ENCODE data around the gene INSIG2.

Gene INSIG2

GRCh38 chr2:118053681-118054080 is 34.6 kb upstream of the INSIG2 start:
- Histone ChIP-seq H3K4me2 (ENCODE audit: low read length) (no peak overlapping the region), H3K27ac (no peak overlapping the region), H3K4me1 (no peaks in the 10 kb centered on the region), H3K79me2 (no peaks in the 10 kb centered on the region), H3K4me3 (ENCODE audit: low read depth, low read length) (no peak overlapping the region), H3K9ac (no peak overlapping the region), H3K9me3 (ENCODE audit: control insufficient read depth, low read length) (no peaks in the 10 kb centered on the region), H3K36me3 (ENCODE audit: control insufficient read depth, insufficient read depth, low read length) (no peaks in the 10 kb centered on the region), H3K27me3 (ENCODE audit: control insufficient read depth, insufficient read depth, low read length) (no peaks in the 10 kb centered on the region), H2AFZ (no peak overlapping the region)
- TF ChIP-seq CTCF (IDR thresholded peaks at IDR 0.05) = no peak

- Histone ChIP-seq H3K79me2 (no peaks in the 10 kb centered on the region), H3K36me3 (ENCODE audit: control insufficient read depth, insufficient read depth, low read length) (no peaks in the 10 kb centered on the region), H2AFZ (no peak overlapping the region), H3K4me1 (no peaks in the 10 kb centered on the region), H3K27ac (no peak overlapping the region), H3K4me3 (ENCODE audit: low read depth, low read length) (no peak overlapping the region), H3K27me3 (ENCODE audit: control insufficient read depth, insufficient read depth, low read length) (no peaks in the 10 kb centered on the region), H3K9me3 (ENCODE audit: control insufficient read depth, low read length) (no peaks in the 10 kb centered on the region), H3K9ac (no peak overlapping the region), H3K4me2 (ENCODE audit: low read length) (no peak overlapping the region)
- TF ChIP-seq CTCF (IDR thresholded peaks at IDR 0.05) = no peak
These were observed 33.9 kb upstream of the INSIG2 start for GRCh38 chr2:118054213-118055008.

DNA sequence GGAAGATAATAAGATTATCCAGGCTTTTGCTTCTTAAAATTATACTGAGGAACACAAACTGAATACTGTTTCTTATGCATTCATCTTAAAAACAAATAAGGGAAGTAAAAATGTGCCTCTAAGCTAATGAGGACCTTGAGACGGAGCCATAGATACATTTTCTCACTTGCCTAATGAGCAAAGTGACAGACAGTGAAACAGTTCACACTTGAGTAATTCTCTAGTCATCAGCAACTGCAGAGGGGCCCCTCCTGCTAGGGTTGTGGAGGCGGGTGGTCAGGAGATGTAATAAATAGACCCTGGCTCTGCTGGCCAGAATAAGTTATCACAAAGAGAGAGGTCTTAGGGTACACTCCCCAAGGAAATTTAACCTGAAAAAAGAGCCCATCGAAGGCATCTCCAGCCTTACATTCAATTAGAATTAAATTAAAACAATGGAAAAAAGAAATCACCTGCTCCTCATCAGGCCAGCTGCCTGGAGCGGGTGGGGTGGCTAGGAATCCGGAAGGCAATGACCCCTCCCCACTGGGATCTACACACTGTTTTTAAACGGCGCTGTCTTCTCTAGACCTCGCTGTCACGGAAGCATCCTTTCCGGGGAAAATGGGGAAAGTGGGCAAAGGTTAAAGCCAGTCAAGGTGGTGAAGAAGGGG is 32.6 kb upstream of the INSIG2 start:
- no peak for TF ChIP-seq CTCF (IDR thresholded peaks at IDR 0.05)
- Histone ChIP-seq H3K9ac (no peak overlapping the region), H3K79me2 (no peaks in the 10 kb centered on the region), H3K27me3 (ENCODE audit: control insufficient read depth, insufficient read depth, low read length) (no peaks in the 10 kb centered on the region), H3K4me1 (no peaks in the 10 kb centered on the region), H3K4me2 (ENCODE audit: low read length) (no peak overlapping the region), H3K27ac (no peak overlapping the region), H2AFZ (no peak overlapping the region), H3K4me3 (ENCODE audit: low read depth, low read length) (no peak overlapping the region), H3K36me3 (ENCODE audit: control insufficient read depth, insufficient read depth, low read length) (no peaks in the 10 kb centered on the region), H3K9me3 (ENCODE audit: control insufficient read depth, low read length) (no peaks in the 10 kb centered on the region)

- Histone ChIP-seq H3K27me3 (ENCODE audit: control insufficient read depth, insufficient read depth, low read length) (no peaks in the 10 kb centered on the region), H3K4me3 (ENCODE audit: low read depth, low read length) (no peak overlapping the region), H3K4me1 (no peaks in the 10 kb centered on the region), H3K36me3 (ENCODE audit: control insufficient read depth, insufficient read depth, low read length) (no peaks in the 10 kb centered on the region), H3K27ac (no peak overlapping the region), H3K9ac (no peak overlapping the region), H3K9me3 (ENCODE audit: control insufficient read depth, low read length) (no peaks in the 10 kb centered on the region), H3K79me2 (no peaks in the 10 kb centered on the region), H2AFZ (no peak overlapping the region), H3K4me2 (ENCODE audit: low read length) (no peak overlapping the region)
- TF ChIP-seq CTCF (IDR thresholded peaks at IDR 0.05) = no peak
These were observed 32.1 kb upstream of the INSIG2 start for GRCh38 chr2:118056165-118056534.
